ENCODE measurements around the gene CDCA4.
"Not testable (repeated sequence)": the region's sequence is repeated elsewhere in the genome, so short reads cannot be mapped to it uniquely, and the experiment has no call there.

Gene CDCA4

DNA sequence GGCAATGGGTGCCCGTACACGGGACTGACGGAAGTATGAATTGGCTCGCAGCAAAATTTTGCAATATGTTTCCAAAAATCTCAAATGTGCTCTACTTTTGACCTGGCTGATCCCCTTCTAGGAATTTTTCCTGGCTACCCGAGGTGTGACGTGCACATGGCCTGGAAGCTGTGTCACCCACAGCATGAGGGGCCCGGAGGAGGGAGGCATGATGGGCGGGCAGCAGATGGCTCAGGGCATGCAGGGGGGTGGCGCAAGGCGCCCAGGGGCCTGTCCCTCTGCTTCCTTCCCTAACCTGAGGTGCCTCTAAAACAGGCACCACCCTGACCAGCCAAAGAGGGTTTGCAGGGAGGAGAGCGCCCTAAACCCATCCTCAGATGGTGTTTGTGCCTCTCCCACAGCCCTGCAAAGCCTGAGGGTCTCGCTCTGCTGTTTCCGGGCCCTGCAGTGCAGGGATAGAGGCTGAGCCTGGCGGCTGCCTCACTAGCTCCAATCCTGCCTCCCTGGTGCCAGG is 37.7 kb upstream of the CDCA4 start:
- no peak for DNase-seq (ENCODE audit: low read depth)

DNA sequence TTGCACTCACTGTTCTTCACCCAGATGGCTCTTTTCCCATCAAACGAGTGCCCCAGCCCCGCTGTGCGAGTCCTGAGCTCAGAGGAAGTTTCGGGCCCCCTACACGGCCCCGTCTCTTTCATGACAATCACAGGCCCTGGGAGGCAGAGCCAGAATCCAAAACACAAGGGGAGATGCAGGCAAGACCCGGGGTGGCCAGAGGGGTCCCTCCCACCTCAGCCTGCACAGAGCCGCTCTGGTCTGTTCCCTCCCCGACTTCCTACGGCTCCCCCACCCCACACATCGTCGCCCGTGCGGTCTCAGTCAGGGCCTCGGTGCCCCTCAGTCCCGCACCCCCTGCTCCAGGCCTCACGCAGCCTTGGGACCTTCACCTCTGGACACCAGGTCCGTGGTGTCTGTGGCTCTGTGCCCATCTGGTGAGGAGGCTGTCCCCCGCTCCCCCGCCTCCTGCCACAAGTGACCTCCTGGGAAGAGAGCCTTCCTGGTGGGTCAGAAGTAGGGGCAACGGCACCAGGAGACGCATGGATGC is 35.5 kb upstream of the CDCA4 start:
- no peak for DNase-seq (ENCODE audit: low read depth)

DNA sequence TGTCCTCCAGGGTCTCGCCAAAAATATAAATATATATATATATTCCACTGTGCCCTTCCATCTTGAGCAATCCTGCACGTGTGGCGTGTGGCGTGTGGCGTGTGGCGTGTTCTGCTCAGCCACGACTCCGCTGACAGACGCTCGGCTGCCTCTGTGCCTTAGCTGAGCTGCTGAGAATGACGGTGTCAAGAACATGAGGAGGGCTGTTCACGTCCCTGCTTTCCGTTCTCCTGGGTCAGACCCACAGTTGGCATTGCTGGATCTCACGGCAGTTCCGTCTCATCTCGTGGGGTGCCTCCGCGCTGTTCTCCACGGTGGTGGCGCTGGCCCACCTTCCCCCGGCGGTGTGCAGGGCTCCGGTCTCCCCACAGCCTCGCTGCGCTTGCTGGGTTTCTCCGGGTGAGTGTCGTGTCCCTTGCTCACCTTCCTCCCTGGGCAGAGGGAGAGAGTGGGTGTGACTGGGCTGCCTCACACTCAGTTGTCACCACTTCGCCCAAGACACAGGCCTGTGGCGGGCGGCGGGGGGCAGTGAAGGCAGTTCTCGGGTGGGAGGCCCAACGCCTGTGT is 34.9 kb upstream of the CDCA4 start:
- no peak for DNase-seq (ENCODE audit: low read depth)

DNA sequence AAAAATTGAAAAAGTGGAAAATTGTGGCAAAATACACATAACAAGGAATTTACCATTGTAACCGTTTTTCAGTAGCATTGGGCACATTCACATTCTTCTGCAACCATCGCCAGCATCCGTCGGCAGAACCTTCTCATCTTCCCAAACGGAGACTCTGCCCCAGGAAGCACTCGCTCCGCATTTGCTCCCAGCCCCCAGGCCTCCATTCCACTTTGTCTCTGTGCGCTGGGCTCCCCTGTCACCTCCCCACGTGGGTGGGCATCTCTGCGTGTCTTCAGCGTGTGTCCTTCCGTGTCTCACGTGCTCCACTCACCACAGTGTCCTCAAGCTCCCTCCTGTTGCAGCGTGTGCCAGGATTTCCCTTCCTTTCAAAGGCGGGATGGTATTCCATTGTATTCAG is 34.5 kb upstream of the CDCA4 start:
- no peak for DNase-seq (ENCODE audit: low read depth)

DNA sequence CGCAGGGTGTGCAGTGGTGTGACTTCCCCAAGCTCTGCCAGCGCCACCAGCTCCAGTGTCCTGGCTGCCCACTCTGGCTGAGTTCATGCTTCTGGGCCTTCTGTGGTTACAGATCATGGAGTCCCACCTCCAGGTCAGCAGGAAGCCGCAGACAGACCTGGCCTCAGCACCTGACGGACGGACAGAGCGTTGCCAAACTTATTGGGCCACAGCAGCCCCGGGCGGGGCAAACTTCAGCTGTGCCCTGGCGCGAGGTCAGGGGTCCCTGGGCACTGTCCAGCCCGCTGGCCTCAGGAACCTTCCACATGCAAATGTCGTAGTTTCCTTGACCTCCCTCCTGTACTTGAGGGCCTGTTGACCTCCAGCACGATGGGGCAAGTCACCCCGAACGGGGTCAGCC is 33.1 kb upstream of the CDCA4 start:
- no peak for DNase-seq (ENCODE audit: low read depth)

DNA sequence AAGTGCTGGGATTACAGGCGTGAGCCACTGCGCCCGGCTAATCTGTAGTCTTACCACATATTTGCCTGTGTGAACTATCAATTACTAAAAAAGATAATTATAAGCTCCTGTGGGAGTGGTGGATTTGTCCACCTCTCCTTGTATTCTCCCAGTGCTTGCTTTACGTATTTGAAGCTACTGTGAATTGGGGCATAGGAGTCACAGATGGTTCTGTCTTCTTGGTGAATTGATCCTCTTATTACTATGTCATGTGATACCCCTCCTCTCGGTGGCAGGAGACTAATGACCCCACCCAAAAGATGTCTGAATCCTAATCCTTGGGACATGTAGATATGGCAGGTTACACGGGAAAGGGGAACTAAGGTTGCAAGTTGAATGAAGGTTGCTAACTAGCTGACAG is 32.5 kb upstream of the CDCA4 start:
- DNase-seq (ENCODE audit: low read depth) = no peak

DNA sequence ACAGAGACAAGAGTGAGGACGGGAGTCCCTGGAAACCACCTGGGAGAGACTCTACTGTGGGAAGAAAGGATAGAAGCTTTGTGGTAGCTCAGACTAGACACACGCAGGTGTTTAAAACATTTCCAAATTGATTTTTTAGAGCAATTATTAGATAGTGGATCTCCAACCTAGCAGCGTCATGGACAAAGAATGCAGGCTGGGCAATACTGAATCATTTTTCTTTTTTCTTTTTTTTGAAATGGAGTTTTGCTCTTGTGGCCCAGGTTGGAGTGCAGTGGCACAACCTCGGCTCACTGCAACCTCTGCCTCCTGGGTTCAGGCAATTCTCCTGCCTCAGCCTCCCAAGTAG is 31.2 kb upstream of the CDCA4 start:
- no peak for DNase-seq (ENCODE audit: low read depth)

DNA sequence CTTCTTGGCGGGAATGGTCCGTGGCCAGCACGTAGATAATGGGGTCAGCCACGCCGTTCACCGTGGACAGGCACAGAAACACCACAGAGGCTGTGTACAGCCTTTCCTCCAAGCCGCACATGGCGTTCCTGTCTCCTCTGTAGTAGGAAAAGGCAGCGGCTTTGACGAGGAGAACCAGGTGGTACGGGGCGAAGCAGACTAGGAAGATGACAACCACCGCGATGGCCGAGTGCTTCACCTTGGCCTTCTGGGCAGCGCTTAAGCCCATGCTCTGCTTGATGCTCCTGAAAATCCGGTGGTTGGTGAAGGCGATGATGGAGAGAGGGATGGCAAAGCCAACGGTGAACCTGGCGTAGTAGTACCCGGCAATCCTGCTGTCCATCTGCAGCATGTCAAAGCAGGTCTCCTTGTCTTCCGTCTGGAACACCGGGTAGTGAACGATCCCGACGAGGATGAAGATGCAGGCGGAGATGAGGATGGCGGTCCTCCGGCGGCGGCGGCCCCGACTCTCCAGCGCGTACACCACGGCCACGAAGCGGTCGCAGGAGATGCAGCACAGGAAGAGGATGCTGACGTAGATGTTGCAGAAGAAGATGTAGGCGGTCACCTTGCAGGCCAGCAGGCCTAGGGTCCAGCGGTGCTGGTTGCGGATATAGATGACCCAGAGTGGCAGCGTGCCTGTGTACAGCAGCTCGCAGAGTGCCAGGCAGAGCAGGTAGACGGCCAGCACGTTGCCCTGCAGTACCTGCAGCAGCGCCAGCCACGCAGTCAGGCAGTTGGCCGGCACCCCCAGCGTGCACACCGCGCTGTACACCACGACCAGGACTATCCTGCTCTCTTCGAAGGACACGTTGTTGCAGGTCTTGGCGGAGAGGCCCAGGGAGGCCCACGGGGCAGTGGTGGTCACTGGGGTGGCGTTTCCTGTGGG is 30.6 kb upstream of the CDCA4 start:
- DNase-seq (ENCODE audit: low read depth) = no peak

- DNase-seq (ENCODE audit: low read depth) = no peak
Observed at GRCh38 chr14:105050551-105050897, 29.6 kb upstream of the CDCA4 start.

DNA sequence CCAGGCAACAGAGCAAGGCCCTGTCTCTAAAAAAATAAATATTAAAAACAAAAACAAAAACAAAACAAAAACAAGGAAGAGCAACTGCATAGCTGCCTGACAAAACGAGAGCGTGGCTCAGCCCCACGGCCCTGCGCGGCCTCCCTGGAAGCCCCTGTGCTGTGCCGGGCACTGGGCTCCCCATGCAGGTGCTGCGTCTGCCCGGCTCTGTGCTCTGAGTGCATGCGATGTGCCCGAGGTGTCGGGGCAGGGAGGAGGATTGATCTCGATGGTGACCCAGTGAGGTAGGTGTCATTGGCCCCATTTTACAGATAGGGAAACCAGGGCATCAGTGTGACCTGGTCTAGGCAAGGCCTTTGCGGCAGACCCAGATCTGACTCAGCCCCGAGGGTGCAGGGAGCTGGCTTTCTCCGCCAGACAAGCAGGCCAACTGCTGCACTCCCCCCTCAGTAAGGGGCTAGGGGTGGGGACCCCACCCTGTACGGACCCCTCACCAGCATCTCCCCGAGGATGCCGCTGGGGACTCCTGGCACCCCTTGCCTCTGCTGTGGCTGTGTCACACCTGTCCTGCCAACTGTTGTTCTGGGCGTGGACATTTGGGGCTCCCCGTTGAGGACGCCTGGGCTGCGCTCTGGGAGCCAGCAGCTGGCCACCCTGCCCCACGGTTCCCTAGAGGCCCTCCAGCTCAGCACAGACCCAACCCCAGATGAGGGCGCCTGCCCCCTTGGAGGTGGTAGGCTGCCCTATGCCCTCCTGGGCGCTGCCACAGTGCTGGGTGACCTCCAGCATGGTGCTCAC is 29.1 kb upstream of the CDCA4 start:
- no peak for DNase-seq (ENCODE audit: low read depth)

DNA sequence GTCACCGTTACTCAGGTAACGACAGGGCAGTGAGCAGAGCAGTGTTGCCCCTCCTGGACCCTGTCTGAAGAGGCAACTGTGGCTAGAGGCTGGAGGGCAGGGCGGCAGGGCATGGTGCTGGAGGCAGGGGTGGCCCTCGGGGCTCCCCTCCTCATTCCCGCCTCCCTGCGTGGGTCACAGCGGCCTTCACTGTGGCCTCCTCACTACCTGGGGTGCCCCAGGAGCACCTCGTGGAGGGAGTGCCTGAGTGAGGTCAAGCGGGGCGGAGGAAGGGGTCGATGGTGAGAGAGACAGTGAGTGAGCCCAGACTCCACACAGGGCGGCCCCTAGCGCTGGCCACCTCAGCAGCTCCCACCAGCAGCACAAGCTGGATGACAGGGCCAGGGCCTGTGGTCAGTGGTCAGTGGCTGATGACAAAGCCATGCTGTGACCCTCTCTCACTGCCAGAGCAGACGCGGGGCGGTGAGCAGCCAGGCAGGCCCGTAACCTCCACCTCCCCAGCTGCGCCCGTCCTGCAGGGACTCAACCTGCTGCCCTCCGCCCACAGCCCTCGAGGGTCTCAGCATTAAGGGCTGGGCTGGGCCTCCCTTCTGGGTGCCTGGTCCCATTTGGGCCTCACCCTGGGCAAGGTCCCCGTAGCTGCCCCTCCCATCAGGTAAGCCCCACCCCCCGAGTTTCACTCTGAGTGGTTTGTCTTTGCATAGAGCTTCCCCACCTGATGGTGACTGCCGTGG is 26.6 kb upstream of the CDCA4 start:
- DNase-seq (ENCODE audit: low read depth) = no peak

GRCh38 chr14:105046891-105047282 is 26.0 kb upstream of the CDCA4 start:
- DNase-seq (ENCODE audit: low read depth) = no peak

- no peak for DNase-seq (ENCODE audit: low read depth)
Observed at GRCh38 chr14:105045710-105046326, 24.9 kb upstream of the CDCA4 start.

- DNase-seq (ENCODE audit: low read depth) = no peak
Observed at GRCh38 chr14:105043641-105044040, 22.8 kb upstream of the CDCA4 start.

- DNase-seq (ENCODE audit: low read depth) = no peak
Observed at GRCh38 chr14:105042813-105043212, 21.9 kb upstream of the CDCA4 start.

DNA sequence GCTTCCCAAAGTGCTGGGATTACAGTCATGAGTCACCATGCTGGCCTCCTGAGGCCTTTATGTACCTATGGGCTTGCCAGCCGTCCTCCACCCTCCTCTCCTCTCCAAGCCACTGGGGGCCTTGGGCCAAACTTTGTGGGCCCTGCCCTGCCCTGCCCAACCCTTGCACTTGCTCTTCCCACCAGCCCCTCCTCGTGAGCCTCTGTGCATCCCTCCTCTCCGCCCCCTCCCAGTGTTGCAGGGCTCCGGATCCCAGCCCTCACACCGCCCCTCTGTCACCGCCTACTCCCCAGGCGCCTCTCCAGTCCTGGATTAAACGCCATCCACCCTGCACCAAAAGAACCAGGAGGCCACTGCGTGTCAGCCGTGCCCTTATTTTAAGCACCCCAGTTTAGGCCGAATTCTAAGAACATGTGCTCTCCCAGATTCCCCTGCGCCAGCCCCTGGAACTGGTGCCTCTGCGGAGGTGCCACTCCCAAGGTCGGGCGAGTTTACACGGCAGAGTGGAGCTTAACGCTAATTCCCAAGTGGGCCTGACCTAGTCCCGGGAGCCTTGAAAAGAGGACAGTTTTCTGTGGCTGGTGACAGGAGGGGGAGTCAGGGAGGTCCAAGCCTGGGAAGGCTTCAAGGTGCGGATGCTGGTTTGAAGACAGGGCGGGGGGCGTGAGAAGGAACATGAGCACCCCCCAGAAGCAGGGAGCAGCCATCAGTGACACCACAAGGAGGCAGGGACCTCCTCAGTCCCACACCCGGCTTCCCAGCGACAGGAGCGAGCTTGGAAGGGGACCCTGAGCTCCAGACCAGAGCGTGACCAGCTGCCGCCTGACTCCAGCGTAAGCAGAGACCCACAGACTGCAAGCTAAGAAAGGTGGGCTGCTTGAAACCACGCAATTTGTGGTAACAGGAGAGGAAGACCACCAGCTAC is 21.2 kb upstream of the CDCA4 start:
- no peak for DNase-seq (ENCODE audit: low read depth)

GRCh38 chr14:105039458-105040205 is 18.7 kb upstream of the CDCA4 start:
- DNase-seq (ENCODE audit: low read depth) = no peak

DNA sequence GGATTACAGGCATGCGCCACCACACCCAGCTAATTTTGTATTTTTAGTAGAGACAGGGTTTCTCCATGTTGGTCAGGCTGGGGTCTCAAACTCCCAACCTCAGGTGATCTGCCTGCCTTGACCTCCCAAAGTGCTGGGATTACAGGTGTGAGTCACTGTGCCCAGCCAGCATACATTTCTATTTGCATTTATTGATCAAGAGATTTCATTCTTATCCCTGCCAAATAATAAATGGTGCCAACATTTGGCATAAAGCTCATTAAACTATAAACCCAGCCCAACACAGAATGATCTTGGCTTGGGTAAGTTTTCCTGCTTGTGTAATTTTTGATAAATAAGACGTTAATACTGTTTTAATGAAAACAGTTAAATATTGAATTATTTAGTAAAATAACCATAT is 14.7 kb upstream of the CDCA4 start:
- not testable (repeated sequence) for DNase-seq (ENCODE audit: low read depth)

GRCh38 chr14:105034315-105035039 is 13.6 kb upstream of the CDCA4 start:
- DNase-seq (ENCODE audit: low read depth) = no peak

All from GM04504 (cell line).